ENCODE results near the gene PEAK1.

GRCh38 chr15:77186594-77187011 lies 233.3 kb downstream of the PEAK1 start:
- peak in 1 of 3 experiments; percentile 19 for TF ChIP-seq CTCF (IDR thresholded peaks at IDR 0.05)
- TF ChIP-seq POLR2AphosphoS5 (IDR thresholded peaks at IDR 0.05; ENCODE audit: insufficient read depth in 1 of 2, low read depth in 1 of 2) = no peak

All from vagina (tissue), 2 donors.